AG04449 (cell line): ENCODE measurements around the gene PRKD2.

ENCODE experiments used
- CTCF ChIA-PET: fragments of 350-600 bp; formaldehyde crosslinking; extraction: SDS; loops from one replicate; lab custom pipeline; 2021; ENCODE audit warnings: antibody characterized with exemption; lab: Yijun Ruan, JAX
- POLR2A ChIA-PET: fragments of 400-600, 350-600 bp; formaldehyde crosslinking; extraction: SDS; loops from one replicate; lab custom pipeline; 2020; ENCODE audit warnings: antibody characterized with exemption, inconsistent platforms; lab: Yijun Ruan, JAX
- DNase-seq: peaks from one replicate; pipeline ENCODE4 v3.0.0-alpha.2; 2010; ENCODE audit warnings: low read depth, low spot score
- H3K4me3 ChIP-seq: 2 replicates; pipeline ENCODE4 v1.5.1; 2011; ENCODE audit warnings: low read depth, mild to moderate bottlenecking, control low read depth, low read length
- CTCF ChIP-seq: IDR thresholded peaks from one replicate; pipeline ENCODE4 v1.5.1; 2011; ENCODE audit warnings: mild to moderate bottlenecking, moderate library complexity, low read length, control low read depth, inconsistent platforms; ENCODE audit not compliant: insufficient read depth; ENCODE audit errors: missing control alignments

The PRKD2 gene

GRCh38 chr19:46670813-46671212 lies 46.1 kb downstream of the PRKD2 start:
- no peak for TF ChIP-seq CTCF
- DNase-seq = no peak
- ChIA-PET CTCF (interaction anchor here (3.0 kb wide), 1 partner anchor 9 kb away, joined by 33 read pairs; the partner anchor contains the start of gene DACT3), POLR2A (interaction anchor here (0.5 kb wide), 1 partner anchor 40 kb away, joined by 3 read pairs; no protein-coding TSS in a partner anchor)
- H3K4me3 ChIP-seq = no peak overlapping the region

- ChIA-PET CTCF (interaction anchor here (15.3 kb wide), 1 partner anchor 55 kb away, joined by 685 read pairs; no protein-coding TSS in a partner anchor), POLR2A (no interaction called here)
- H3K4me3 ChIP-seq = no peak overlapping the region
- DNase-seq = no peak
- no peak for TF ChIP-seq CTCF
These were observed 48.3 kb downstream of the PRKD2 start for GRCh38 chr19:46668662-46669061.

- no peak for TF ChIP-seq CTCF
- no peak overlapping the region for H3K4me3 ChIP-seq
- no peak for DNase-seq
- ChIA-PET POLR2A (no interaction called here), CTCF (interaction anchor here (1.2 to 15.3 kb wide), 3 partner anchors 10 to 52 kb away, joined by 4 to 685 read pairs (median 94); no protein-coding TSS in a partner anchor)
These were observed 51.8 kb downstream of the PRKD2 start for GRCh38 chr19:46665072-46665471.

- H3K4me3 ChIP-seq = peak overlapping the region; percentile 58
- TF ChIP-seq CTCF = peak; percentile 91
- DNase-seq = no peak
- ChIA-PET CTCF (interaction anchor here (0.7 to 15.3 kb wide), 32 partner anchors 8 to 178 kb away, joined by 3 to 685 read pairs (median 6); partner anchors contain the start of genes CALM3, FKRP, GNG8 and PTGIR), POLR2A (interaction anchor here (0.9 to 3.1 kb wide), 4 partner anchors 31 to 61 kb away, joined by 3 to 15 read pairs (median 5); partner anchors contain the start of gene CALM3)
These were observed 55.0 kb downstream of the PRKD2 start for GRCh38 chr19:46661735-46662592.

- peak within 1 kb of the TSS; percentile 69 for H3K4me3 ChIP-seq
- POLR2A ChIA-PET = interaction anchor here (0.9 to 3.1 kb wide), 4 partner anchors 30 to 60 kb away, joined by 3 to 15 read pairs (median 5); partner anchors contain the start of gene CALM3
- CTCF ChIA-PET = interaction anchor here (0.9 to 15.3 kb wide), 26 partner anchors 8 to 145 kb away, joined by 3 to 685 read pairs (median 10); partner anchors contain the start of genes CALM3, FKRP, GNG8 and PTGIR
- no peak for TF ChIP-seq CTCF
- peak; percentile 97 for DNase-seq
These were observed 55.7 kb downstream of the PRKD2 start, which contains the start of gene DACT3 for GRCh38 chr19:46661020-46661731. TSS of gene DACT3 (minus strand) at chr19:46661182. CDS start at chr19:46661064, 118 bp downstream.
